ENCODE results near the gene METTL1. TPM values are rescaled to one million over a fixed set of nuclear protein-coding genes. Genes with fewer than 3 reads are reported as not detected.

METTL1 gene
- total and polyA plus RNA-seq, 9 of the 15 experiments (the other 6 are each of a cell fraction or from before 2014, with no cell fraction given), result 12.6 to 65.9 (median 39.2) TPM

- no peaks in the 10 kb centered on the region for H3K9me3 ChIP-seq (replicated peaks; ENCODE audit: control insufficient read depth, insufficient read depth, low read depth, low read length)
- no peak overlapping the region for H3K4me3 ChIP-seq
- H3K27me3 ChIP-seq (ENCODE audit: control insufficient read depth in 2 of 2, insufficient read depth in 2 of 2, low read length in 2 of 2), result no peaks in the 10 kb centered on the region
- H3K9ac ChIP-seq (ENCODE audit: insufficient read depth in 1 of 2, low read depth in 2 of 2, low read length in 2 of 2), result no peak overlapping the region
- FAIRE-seq, result no peak
- intact Hi-C loops (cut with micrococcal nuclease) (no loop called here), in situ Hi-C loops (cut with MboI) (no loop called here)
- no peaks in the 10 kb centered on the region for H4K20me1 ChIP-seq (replicated peaks; ENCODE audit: control insufficient read depth, insufficient read depth, low read length)
- H3K4me1 ChIP-seq (replicated peaks in 1 of 2; ENCODE audit: control insufficient read depth in 2 of 2, insufficient read depth in 2 of 2, low read length in 2 of 2), result peaks cover 2 to 4% of the 10 kb centered on the region in 2 experiments; a peak in 2 of 5 replicates
- WGBS (ENCODE audit: insufficient coverage, low coverage, missing lambda C conversion rate), result 100% methylated on average over 1 of the region's 1 CpG
- H3K27ac ChIP-seq (ENCODE audit: extremely low read depth, low read depth, low read length), result no peak overlapping the region
- peaks cover 2% of the 10 kb centered on the region; the same call in 1 of the 3 replicates for H3K79me2 ChIP-seq (ENCODE audit: control insufficient read depth, insufficient read depth, low read length)
- ATAC-seq, result no peak
- H2AFZ ChIP-seq (ENCODE audit: low read depth, low read length), result no peak overlapping the region
- peaks cover 67% of the 10 kb centered on the region for H3K36me3 ChIP-seq (ENCODE audit: control insufficient read depth, insufficient read depth, low read length)
- H3K9me1 ChIP-seq (ENCODE audit: control insufficient read depth, insufficient read depth, low read length), result no peaks in the 10 kb centered on the region
- ChIA-PET CTCF (ENCODE audit: low intra/inter-chr PET ratio) (no interaction called here), POLR2A (interaction anchor here (0.6 to 3.4 kb wide), 5 partner anchors 12 to 199 kb away, joined by 3 to 21 read pairs (median 4); partner anchors contain the start of gene CYP27B1)
- no peak for DNase-seq (ENCODE audit: extremely low read depth in 1 of 4, low spot score in 3 of 4)
- no peak overlapping the region for H3K4me2 ChIP-seq (ENCODE audit: insufficient read depth, low read length)
- TF ChIP-seq ZFPM2 (CRISPR knock-in tag; IDR thresholded peaks at IDR 0.05) (no peak), PHF20 (IDR thresholded peaks at IDR 0.05; ENCODE audit: partially characterized antibody) (no peak), SUPT5H (IDR thresholded peaks at IDR 0.05) (0 out of 2 replicates have a peak, but pooled peaks have one; percentile 21), ATF7 (IDR thresholded peaks at IDR 0.05) (peak; percentile 28; the same call in 1 of the 2 replicates), TCF15 (CRISPR knock-in tag; IDR thresholded peaks at IDR 0.05) (no peak), POLR2A (conservative IDR thresholded peaks at IDR 0.05) (0 out of 2 replicates have a peak, but pooled peaks have one; percentile 24), ZNF174 (CRISPR knock-in tag; IDR thresholded peaks at IDR 0.05) (no peak)
- BruUV-seq (replicated peaks), result no TSS peak
Observed at GRCh38 chr12:57797933-57798332, 26.0 kb upstream of the METTL1 start.

- H3K9me1 ChIP-seq (ENCODE audit: control insufficient read depth, insufficient read depth, low read length), result no peaks in the 10 kb centered on the region
- no peaks in the 10 kb centered on the region for H4K20me1 ChIP-seq (replicated peaks; ENCODE audit: control insufficient read depth, insufficient read depth, low read length)
- peaks cover 70% of the 10 kb centered on the region for H3K36me3 ChIP-seq (ENCODE audit: control insufficient read depth, insufficient read depth, low read length)
- WGBS (ENCODE audit: insufficient coverage, low coverage, missing lambda C conversion rate), result 100% methylated on average over 1 of the region's 1 CpG
- FAIRE-seq (no peak), ATAC-seq (no peak), DNase-seq (ENCODE audit: extremely low read depth in 1 of 4, low spot score in 3 of 4) (no peak)
- H2AFZ ChIP-seq (ENCODE audit: low read depth, low read length), result no peak overlapping the region
- ChIA-PET POLR2A (interaction anchor here (1.1 kb wide), 1 partner anchor 15 kb away, joined by 3 read pairs; the partner anchor contains the start of gene TSFM), CTCF (ENCODE audit: low intra/inter-chr PET ratio) (no interaction called here)
- H3K4me3 ChIP-seq, result no peak overlapping the region
- H3K27me3 ChIP-seq (ENCODE audit: control insufficient read depth in 2 of 2, insufficient read depth in 2 of 2, low read length in 2 of 2), result no peaks in the 10 kb centered on the region
- no peak overlapping the region for H3K9ac ChIP-seq (ENCODE audit: insufficient read depth in 1 of 2, low read depth in 2 of 2, low read length in 2 of 2)
- intact Hi-C loops (cut with micrococcal nuclease), result no loop called here
- H3K9me3 ChIP-seq (replicated peaks; ENCODE audit: control insufficient read depth, insufficient read depth, low read depth, low read length), result no peaks in the 10 kb centered on the region
- in situ Hi-C loops (cut with MboI), result no loop called here
- no peak overlapping the region for H3K4me2 ChIP-seq (ENCODE audit: insufficient read depth, low read length)
- H3K27ac ChIP-seq (ENCODE audit: extremely low read depth, low read depth, low read length), result no peak overlapping the region
- no TSS peak for BruUV-seq (replicated peaks)
- peaks cover 2% of the 10 kb centered on the region; the same call in 1 of the 3 replicates for H3K79me2 ChIP-seq (ENCODE audit: control insufficient read depth, insufficient read depth, low read length)
- peaks cover 2 to 4% of the 10 kb centered on the region in 2 experiments; a peak in 2 of 5 replicates for H3K4me1 ChIP-seq (replicated peaks in 1 of 2; ENCODE audit: control insufficient read depth in 2 of 2, insufficient read depth in 2 of 2, low read length in 2 of 2)
- no peak for TF ChIP-seq CREBBP (IDR thresholded peaks at IDR 0.05; ENCODE audit: low read depth, low read length)
- TF ChIP-seq SIX5 (IDR thresholded peaks at IDR 0.05; ENCODE audit: borderline replicate concordance in 1 of 2, insufficient read depth in 1 of 2, low read depth in 1 of 2, low read length in 2 of 2), result no peak
- no peak for TF ChIP-seq ZFP30 (CRISPR knock-in tag; IDR thresholded peaks at IDR 0.05; ENCODE audit: borderline replicate concordance)
- no peak for TF ChIP-seq STAG1 (CRISPR knock-in tag; IDR thresholded peaks at IDR 0.05; ENCODE audit: borderline replicate concordance)
- no peak for TF ChIP-seq ZNF41 (CRISPR knock-in tag; conservative IDR thresholded peaks at IDR 0.05)
- TF ChIP-seq MCM7 (IDR thresholded peaks at IDR 0.05), result no peak
- no peak for TF ChIP-seq ZNF76 (CRISPR knock-in tag; IDR thresholded peaks at IDR 0.05; ENCODE audit: borderline replicate concordance)
- no peak for TF ChIP-seq FOXA1 (IDR thresholded peaks at IDR 0.05; ENCODE audit: borderline replicate concordance)
- TF ChIP-seq SLC30A9 (CRISPR knock-in tag; IDR thresholded peaks at IDR 0.05), result no peak
- no peak for TF ChIP-seq ATF1 (CRISPR knock-in tag; IDR thresholded peaks at IDR 0.05)
- TF ChIP-seq ATF1 (tag; IDR thresholded peaks at IDR 0.05), result no peak
- no peak for TF ChIP-seq MTA3 (IDR thresholded peaks at IDR 0.05; ENCODE audit: borderline replicate concordance)
- TF ChIP-seq MEF2A (IDR thresholded peaks at IDR 0.05; ENCODE audit: control insufficient read depth, low read depth, low read length), result no peak
- TF ChIP-seq TARDBP (IDR thresholded peaks at IDR 0.05), result no peak
Observed at GRCh38 chr12:57796996-57797395, 25.1 kb upstream of the METTL1 start.

All from K562 (cell line).